ENCODE results near the gene CCBE1.

DNA sequence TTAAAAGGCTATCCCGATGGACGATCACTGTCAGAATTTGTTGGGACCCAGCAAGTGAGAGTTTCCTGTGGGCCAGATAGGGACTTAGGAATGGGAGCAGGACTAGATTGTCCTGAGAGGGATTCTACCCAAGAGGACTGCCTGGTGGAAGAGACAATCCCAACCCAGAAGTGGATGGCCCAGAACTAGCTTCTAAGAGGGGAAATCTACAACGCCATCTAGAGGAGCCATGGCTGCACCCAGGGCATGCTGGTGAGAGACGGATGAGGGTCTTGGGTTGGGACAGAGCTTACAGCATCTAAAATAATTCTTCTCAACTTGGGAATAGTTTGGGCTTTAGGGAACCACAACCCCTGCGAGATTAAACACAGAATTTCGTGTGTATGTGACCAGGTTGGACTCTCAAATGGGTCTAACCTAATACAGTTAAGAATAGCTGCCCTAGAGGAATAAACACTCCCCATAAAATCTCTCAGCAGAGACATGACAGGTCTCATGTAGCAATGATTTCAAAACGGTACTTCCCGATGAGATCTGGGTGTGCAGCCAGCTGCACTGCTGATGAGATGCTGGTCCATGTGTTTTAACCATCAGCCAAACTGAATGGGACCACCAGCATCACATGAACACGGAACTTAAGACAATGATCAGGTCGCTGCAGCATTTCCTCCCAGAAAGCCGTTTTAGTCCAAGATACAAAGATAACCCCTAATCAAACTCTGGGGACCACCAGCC is 50.8 kb downstream of the CCBE1 start:
- TF ChIP-seq RFX5 (IDR thresholded peaks at IDR 0.05; ENCODE audit: low read depth, low read length) (no peak), POLR2A (IDR thresholded peaks at IDR 0.05; ENCODE audit: low read depth, low read length) (no peak), MAFK (IDR thresholded peaks at IDR 0.05; ENCODE audit: low read depth, low read length) (no peak), CTCF (conservative IDR thresholded peaks at IDR 0.05; ENCODE audit: low read depth, low read length) (no peak), CHD1 (IDR thresholded peaks at IDR 0.05; ENCODE audit: low read depth, low read length) (no peak), BHLHE40 (IDR thresholded peaks at IDR 0.05; ENCODE audit: low read depth, low read length) (no peak)

Data from IMR-90 (cell line).